ENCODE data around the gene THSD7B. TPM values are rescaled to one million over a fixed set of nuclear protein-coding genes. Genes with fewer than 3 reads are reported as not detected.

The THSD7B gene
- total and polyA plus RNA-seq, 9 of the 15 experiments (the other 6 are each of a cell fraction or from before 2014, with no cell fraction given) = not detected

DNA sequence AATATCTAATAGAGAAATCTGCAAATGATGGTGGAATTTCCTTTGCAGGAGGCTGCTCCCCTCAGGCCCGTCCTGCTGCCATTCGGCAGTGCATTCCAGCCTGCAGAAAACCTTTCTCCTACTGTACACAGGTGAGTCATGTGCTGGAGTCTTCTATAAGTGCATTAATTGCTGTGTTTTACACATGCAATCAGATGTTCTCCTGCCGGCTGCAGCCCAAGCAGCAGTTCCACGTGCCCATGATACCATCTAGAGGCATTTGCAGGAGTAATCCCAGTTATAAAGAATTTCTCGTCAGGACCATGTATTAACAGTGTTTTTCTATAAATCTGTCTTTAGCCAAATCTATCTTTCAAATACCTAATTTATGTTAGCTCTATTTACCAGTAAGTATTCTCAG, 894.3 kb downstream of the THSD7B start (continued):
- TF ChIP-seq, protein P1, sequence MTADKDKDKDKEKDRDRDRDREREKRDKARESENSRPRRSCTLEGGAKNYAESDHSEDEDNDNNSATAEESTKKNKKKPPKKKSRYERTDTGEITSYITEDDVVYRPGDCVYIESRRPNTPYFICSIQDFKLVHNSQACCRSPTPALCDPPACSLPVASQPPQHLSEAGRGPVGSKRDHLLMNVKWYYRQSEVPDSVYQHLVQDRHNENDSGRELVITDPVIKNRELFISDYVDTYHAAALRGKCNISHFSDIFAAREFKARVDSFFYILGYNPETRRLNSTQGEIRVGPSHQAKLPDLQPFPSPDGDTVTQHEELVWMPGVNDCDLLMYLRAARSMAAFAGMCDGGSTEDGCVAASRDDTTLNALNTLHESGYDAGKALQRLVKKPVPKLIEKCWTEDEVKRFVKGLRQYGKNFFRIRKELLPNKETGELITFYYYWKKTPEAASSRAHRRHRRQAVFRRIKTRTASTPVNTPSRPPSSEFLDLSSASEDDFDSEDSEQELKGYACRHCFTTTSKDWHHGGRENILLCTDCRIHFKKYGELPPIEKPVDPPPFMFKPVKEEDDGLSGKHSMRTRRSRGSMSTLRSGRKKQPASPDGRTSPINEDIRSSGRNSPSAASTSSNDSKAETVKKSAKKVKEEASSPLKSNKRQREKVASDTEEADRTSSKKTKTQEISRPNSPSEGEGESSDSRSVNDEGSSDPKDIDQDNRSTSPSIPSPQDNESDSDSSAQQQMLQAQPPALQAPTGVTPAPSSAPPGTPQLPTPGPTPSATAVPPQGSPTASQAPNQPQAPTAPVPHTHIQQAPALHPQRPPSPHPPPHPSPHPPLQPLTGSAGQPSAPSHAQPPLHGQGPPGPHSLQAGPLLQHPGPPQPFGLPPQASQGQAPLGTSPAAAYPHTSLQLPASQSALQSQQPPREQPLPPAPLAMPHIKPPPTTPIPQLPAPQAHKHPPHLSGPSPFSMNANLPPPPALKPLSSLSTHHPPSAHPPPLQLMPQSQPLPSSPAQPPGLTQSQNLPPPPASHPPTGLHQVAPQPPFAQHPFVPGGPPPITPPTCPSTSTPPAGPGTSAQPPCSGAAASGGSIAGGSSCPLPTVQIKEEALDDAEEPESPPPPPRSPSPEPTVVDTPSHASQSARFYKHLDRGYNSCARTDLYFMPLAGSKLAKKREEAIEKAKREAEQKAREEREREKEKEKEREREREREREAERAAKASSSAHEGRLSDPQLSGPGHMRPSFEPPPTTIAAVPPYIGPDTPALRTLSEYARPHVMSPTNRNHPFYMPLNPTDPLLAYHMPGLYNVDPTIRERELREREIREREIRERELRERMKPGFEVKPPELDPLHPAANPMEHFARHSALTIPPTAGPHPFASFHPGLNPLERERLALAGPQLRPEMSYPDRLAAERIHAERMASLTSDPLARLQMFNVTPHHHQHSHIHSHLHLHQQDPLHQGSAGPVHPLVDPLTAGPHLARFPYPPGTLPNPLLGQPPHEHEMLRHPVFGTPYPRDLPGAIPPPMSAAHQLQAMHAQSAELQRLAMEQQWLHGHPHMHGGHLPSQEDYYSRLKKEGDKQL (CRISPR knock-in tag; IDR thresholded peaks at IDR 0.05; ENCODE audit: borderline replicate concordance) = no peak
- TF ChIP-seq GATAD2A (IDR thresholded peaks at IDR 0.05) = no peak

DNA sequence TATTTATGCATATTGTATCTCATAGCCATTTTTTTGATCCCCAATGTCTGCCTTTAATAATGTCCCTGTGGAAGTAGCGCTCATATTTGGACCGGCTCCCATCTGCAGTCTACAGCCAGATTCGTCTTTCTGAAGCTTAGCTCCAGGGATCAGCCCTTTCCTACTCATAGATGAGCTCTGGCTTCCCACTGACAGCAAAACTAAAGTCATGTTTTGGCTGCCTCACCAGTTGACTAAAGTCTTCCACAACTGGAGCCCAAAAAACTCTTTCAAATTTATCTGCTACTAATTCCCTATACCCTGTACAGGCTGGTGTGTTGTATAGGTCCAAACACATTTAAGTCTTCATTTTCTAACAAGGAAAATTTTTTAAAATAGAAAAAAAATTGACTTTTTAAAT, 904.8 kb downstream of the THSD7B start:
- in situ Hi-C loops (cut with MboI) (no loop called here), intact Hi-C loops (cut with micrococcal nuclease) (no loop called here)
- POLR2A ChIA-PET = no interaction called here
- CTCF ChIA-PET (ENCODE audit: low intra/inter-chr PET ratio) = no interaction called here
- Histone ChIP-seq H3K27me3 (ENCODE audit: control insufficient read depth in 2 of 2, insufficient read depth in 2 of 2, low read length in 2 of 2) (no peaks in the 10 kb centered on the region), H3K9me1 (ENCODE audit: control insufficient read depth, insufficient read depth, low read length) (no peaks in the 10 kb centered on the region), H3K36me3 (ENCODE audit: control insufficient read depth, insufficient read depth, low read length) (no peaks in the 10 kb centered on the region), H3K4me1 (replicated peaks in 1 of 2; ENCODE audit: control insufficient read depth in 2 of 2, insufficient read depth in 2 of 2, low read length in 2 of 2) (no peaks in the 10 kb centered on the region), H4K20me1 (replicated peaks; ENCODE audit: control insufficient read depth, insufficient read depth, low read length) (no peaks in the 10 kb centered on the region), H3K4me2 (ENCODE audit: insufficient read depth, low read length) (no peak overlapping the region), H3K9ac (ENCODE audit: insufficient read depth in 1 of 2, low read depth in 2 of 2, low read length in 2 of 2) (no peak overlapping the region), H3K27ac (ENCODE audit: extremely low read depth, low read depth, low read length) (no peak overlapping the region), H2AFZ (ENCODE audit: low read depth, low read length) (no peak overlapping the region), H3K4me3 (no peak overlapping the region), H3K9me3 (replicated peaks; ENCODE audit: control insufficient read depth, insufficient read depth, low read depth, low read length) (no peaks in the 10 kb centered on the region), H3K79me2 (ENCODE audit: control insufficient read depth, insufficient read depth, low read length) (no peaks in the 10 kb centered on the region)
- TF ChIP-seq CBX2 (IDR thresholded peaks at IDR 0.05; ENCODE audit: insufficient read depth, low read length, poor library complexity, severe bottlenecking) (no peak), SMAD4 (CRISPR knock-in tag; conservative IDR thresholded peaks at IDR 0.05) (no peak), CCAR2 (IDR thresholded peaks at IDR 0.05; ENCODE audit: low read depth, low read length) (no peak), RCOR1 (IDR thresholded peaks at IDR 0.05; ENCODE audit: borderline replicate concordance in 1 of 2, low read depth in 2 of 2, low read length in 2 of 2) (no peak)
- TF ChIP-seq, protein P2, sequence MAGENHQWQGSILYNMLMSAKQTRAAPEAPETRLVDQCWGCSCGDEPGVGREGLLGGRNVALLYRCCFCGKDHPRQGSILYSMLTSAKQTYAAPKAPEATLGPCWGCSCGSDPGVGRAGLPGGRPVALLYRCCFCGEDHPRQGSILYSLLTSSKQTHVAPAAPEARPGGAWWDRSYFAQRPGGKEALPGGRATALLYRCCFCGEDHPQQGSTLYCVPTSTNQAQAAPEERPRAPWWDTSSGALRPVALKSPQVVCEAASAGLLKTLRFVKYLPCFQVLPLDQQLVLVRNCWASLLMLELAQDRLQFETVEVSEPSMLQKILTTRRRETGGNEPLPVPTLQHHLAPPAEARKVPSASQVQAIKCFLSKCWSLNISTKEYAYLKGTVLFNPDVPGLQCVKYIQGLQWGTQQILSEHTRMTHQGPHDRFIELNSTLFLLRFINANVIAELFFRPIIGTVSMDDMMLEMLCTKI (IDR thresholded peaks at IDR 0.05; ENCODE audit: partially characterized antibody) = no peak
- 3% methylated on average over 3 of the region's 3 CpGs for WGBS (ENCODE audit: insufficient coverage, low coverage, missing lambda C conversion rate)
- BruUV-seq (replicated peaks) = no TSS peak
- DNase-seq (ENCODE audit: extremely low read depth in 1 of 4, low spot score in 3 of 4) (no peak), FAIRE-seq (no peak), ATAC-seq (no peak)

Measured in K562 (cell line).